Ishikawa (cell line): ENCODE measurements around the gene ZNF467.

Experiments
- CREB1 ChIP-seq: IDR thresholded peaks from 2 replicates; pipeline ENCODE4 v1.6.1; 2012; ENCODE audit warnings: low read depth
- TEAD4 ChIP-seq: IDR thresholded peaks from 2 replicates; pipeline ENCODE4 v1.6.1; 2012

DNA sequence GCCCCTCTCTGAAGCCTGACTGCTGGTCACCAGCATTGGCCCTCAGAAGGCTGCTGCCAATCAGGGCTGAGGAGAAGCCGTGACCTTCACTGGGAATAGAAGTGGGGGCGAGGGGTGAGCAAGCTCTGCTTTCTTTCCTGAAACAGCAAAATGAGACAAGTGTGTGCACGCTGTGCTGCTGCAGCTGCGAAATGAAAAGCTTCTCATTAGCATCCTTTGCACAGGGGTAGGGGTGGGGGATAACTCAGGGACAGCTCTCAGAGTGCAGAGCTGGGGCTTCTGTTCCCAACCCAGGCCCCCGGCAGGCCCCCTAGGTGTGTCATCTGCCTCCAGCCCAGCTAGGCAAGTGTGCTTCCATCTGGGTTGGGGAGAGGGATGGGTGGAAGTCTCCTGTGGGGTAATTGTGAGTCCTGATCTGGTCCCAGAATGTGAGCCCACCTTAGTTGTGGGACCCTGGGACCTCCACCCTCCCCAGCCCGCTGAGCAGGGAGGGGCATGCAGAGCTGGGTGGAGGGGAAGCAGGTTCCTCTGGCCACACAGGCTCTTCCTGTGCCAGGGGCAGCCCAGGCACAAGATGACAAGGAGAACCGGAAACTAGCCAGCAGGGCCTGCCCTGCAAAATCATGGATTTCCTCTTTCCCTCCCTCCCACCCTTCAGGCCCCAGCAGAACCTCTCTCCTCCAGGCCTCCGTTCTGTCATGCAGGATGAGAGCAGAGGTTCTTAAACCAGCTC, 22.2 kb downstream of the ZNF467 start:
- TF ChIP-seq CREB1 = no peak
- no peak for TF ChIP-seq TEAD4
